ENCODE data around the gene LRRC3.

DNA sequence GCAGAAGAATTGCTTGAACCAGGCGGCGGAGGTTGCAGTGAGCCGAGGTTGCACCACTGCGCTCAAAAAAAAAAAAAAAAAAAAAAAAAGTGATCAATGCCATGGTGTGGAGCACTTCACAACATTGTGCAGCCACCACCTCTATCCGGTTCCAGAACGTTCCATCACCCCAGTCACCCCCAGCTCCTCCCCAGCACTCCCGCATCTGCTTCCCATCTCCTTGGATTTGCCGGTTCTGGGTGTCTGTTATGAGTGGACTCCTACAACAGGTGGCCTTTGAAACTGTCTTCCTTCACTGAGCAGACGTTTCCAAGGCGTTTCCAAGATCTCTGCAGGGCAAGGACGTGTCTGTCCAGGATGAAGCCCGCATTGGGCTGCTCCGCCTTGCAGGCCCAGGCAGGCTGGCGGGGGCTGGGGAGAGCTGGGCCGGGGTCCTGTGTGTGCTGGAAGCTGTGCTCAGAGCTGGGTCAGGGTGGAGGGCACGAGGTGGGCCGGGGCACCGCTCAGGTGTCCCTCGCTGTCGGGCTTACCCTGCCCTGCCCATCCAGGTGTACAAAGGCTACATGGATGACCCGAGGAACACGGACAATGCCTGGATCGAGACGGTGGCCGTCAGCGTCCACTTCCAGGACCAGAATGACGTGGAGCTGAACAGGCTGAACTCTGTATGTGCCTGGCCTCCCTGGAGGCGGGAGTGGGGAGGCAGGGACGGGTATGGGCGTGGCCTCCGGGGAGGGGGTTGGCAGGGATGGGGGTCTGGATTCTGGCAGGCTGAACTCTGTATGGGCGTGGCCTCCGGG is 14.9 kb upstream of the LRRC3 start:
- TF ChIP-seq CTCF (IDR thresholded peaks at IDR 0.05; ENCODE audit: low read depth, low read length, missing input control) (no peak), RAD21 (IDR thresholded peaks at IDR 0.05) (no peak), SP1 (IDR thresholded peaks at IDR 0.05) (no peak)
